ENCODE results near the gene ACTN4.
"Not testable (repeated sequence)": the region's sequence is repeated elsewhere in the genome, so short reads cannot be mapped to it uniquely, and the experiment has no call there.

Gene ACTN4

GRCh38 chr19:38734426-38735256 is 87.2 kb downstream of the ACTN4 start:
- in situ Hi-C loops (cut with HindIII; ENCODE audit: low sequenced_read_pairs), result no loop called here

DNA sequence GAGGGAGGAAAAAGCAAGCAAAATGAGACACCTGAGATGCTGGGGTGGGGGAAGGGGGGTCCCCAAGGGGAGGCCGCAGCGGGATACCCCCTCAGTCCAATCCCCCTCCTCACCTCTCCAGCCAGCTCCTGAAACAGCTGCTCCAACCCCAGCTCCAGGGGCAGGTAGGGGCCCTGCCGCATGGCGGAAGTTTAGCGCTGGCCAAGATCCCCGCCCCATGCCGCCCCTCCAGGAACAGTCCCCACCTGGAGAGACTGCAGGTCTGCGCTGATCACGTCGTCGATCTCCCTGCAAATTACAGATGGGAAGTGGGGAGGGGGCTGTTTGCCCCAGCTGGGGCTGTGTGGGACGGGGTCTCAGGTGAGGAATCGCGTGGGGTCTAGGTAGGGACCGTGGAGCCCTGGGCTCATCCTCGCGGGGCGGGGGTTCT is 87.8 kb downstream of the ACTN4 start:
- in situ Hi-C loops (cut with HindIII; ENCODE audit: low sequenced_read_pairs), result no loop called here

DNA sequence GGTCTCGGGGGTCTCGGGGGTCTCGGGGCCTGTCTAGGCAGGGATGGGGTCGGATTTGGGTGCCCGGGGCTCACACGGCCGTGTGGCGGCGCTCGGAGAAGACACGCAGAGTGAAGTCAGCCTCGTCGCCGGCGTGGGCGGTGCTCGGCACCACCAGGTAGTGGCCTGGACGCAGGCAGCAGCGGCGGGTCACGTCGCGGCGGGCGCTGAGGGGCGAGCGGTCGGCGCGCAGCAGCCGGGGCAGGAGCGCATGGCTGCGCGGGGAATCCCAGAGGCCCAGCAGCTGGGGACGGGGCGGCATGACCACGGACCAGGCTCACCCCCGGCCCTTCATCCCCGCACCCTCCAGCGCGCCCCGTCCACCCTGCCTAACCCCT is 88.6 kb downstream of the ACTN4 start:
- in situ Hi-C loops (cut with HindIII; ENCODE audit: low sequenced_read_pairs), result no loop called here

DNA sequence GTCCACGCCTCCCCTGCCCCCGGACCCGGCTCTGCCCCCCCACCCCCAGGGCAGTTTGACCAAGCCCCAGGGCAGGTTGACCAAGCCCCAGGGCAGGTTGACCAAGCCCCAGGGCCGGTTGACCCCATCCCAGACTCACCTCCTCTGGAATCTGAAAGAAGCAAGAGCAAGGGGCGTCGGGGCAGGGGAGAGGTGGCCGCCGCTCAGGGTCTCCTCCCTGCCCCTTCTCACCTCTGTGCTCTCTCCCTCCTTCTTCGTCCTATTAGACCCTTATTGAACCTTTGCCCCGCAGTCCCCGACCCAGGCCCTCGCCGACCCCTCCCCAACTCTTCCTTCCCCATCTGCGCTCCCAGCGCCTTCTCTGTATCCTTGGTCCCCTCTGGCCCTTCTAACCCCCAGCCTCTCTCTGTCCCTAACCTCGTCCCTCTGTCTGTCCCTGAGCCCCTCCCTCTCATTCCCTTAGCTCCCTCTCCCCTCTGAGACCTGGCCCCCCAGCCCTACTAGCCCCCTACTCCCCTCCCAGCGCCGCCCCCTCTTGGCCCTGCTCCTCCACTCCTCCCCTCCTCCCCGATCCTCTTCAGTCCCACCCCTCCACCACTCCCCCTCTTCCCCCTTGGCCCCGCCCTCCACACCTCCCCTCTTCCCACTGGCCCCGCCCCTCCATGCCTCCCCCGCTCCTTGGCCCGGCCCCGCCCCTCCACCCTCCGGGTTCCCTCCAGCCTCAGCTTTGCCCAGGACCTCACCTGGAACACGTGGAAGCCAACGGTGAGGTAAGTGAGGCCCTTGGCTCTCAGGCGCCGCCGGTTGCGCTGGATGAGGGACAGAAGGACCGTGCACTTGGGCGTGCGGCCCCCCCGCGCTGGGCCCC is 89.2 kb downstream of the ACTN4 start:
- in situ Hi-C loops (cut with HindIII; ENCODE audit: low sequenced_read_pairs), result no loop called here

DNA sequence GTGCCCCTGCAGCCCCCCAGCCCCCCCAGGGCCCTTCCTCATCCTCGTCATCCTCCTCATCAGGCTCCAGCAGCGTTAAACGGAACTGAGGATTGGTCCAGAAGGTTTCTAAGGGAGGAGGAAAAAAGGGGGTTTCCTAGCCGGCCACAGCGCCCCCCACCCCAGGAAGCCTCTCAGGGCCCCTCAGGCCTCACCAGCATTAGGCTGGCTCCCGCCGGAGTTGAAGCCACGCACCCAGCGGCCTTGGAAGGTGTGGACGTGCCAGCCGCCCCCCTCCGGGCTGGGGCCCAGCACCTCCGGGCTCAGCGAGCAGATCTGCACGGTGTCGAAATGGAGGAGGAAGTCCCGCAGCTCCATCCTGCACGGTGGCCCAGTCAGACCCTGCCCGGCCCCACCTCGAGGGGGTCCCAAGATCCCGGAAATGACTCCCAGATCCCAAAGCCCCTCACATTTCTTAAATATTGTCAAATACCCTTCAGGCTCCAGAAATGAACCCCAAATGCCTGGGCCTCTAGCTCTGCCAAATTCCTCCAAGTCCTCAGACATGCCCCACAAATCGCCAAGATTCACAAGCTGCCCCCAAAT is 89.9 kb downstream of the ACTN4 start:
- in situ Hi-C loops (cut with HindIII; ENCODE audit: low sequenced_read_pairs), result no loop called here

- in situ Hi-C loops (cut with HindIII; ENCODE audit: low sequenced_read_pairs), result no loop called here
Measured at GRCh38 chr19:38737921-38738737, 90.7 kb downstream of the ACTN4 start.

- in situ Hi-C loops (cut with HindIII; ENCODE audit: low sequenced_read_pairs), result no loop called here
Measured at GRCh38 chr19:38739440-38740256, 92.2 kb downstream of the ACTN4 start.

- in situ Hi-C loops (cut with HindIII; ENCODE audit: low sequenced_read_pairs), result no loop called here
Measured at GRCh38 chr19:38740257-38740592, 92.8 kb downstream of the ACTN4 start.

DNA sequence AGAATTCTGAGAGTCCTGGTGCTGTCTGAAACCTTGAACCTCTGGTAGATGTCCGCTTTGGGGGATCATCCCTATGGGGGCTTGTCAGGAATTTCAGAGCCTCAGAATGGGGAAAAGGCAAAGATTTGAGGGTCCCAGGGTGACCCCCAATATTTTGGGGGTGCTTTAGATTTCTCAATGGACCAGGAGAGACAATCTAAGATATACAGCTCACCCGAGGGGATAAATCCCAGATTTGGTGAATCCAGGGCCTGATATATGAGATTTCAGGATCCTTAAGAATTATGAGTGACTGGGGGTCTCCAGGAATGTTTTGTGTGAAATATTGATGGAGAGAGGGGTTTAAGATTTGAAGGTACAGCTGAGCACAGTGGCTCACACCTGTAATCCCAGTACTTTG is 93.5 kb downstream of the ACTN4 start:
- in situ Hi-C loops (cut with HindIII; ENCODE audit: low sequenced_read_pairs), result no loop called here

GRCh38 chr19:38741670-38742069 is 94.2 kb downstream of the ACTN4 start:
- in situ Hi-C loops (cut with HindIII; ENCODE audit: low sequenced_read_pairs), result no loop called here

DNA sequence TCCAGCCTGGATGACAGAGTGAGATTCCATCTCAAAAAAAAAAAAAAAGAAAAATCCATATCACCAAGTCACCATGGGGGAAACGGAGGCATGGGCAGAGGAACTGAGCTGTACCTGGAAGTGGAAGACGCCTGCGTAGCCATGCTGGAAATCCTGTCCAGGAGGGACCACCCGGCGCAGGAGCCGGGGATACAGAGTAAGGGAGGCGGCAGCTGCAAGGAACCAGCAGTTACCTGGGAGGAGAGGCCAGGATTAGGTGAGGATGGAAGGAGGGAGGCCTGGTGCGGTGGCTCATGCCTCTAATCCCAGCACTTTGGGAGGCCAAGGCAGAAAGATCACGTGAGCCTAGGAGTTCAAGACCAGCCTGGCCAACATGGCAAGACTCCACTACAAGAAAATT is 94.8 kb downstream of the ACTN4 start:
- in situ Hi-C loops (cut with HindIII; ENCODE audit: low sequenced_read_pairs), result no loop called here

GRCh38 chr19:38742906-38743305 is 95.5 kb downstream of the ACTN4 start:
- in situ Hi-C loops (cut with HindIII; ENCODE audit: low sequenced_read_pairs), result no loop called here

DNA sequence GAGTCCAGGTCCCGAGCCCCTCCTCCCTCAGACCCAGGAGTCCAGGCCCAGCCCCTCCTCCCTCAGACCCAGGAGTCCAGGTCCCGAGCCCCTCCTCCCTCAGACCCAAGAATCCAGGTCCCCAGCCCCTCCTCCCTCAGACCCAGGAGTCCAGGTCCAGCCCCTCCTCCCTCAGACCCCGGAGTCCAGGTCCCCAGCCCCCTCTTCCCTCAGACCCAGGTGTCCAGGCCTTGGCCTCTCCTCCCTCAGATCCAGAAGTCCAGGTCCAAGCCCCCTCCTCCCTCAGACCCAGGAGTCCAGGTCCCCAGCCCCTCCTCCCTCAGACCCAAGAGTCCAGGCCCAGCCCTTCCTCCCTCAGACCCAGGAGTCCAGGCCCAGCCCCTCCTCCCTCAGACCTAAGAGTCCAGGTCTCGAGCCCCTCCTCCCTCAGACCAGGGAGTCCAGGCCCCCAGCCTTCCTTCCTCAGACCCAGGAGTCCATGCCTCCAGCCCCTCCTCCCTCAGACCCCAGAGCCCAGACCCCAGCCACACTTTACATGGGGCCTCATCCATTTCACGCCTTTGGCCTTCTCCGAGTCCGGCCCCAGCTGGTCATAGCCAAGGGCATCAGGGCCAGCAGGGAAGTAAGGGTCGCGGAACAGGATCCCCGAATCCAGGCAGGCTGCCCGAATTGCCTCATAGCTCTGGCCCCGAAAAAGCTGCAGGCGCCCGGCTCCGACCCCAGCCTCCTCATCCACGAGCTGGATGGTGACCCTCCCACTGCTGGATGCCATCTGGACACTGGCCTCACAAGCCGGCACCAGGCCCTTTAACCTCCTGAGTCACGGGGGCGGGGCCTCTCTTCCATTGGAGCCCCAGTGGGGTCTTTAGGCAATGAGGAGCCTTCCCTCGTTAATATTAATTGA is 96.2 kb downstream of the ACTN4 start:
- in situ Hi-C loops (cut with HindIII; ENCODE audit: low sequenced_read_pairs), result no loop called here

GRCh38 chr19:38744298-38744681 is 96.8 kb downstream of the ACTN4 start, which contains the start of gene CAPN12:
TSS of gene CAPN12 (minus strand) at chr19:38744474. CDS start at chr19:38744165, 309 bp downstream.
- in situ Hi-C loops (cut with HindIII; ENCODE audit: low sequenced_read_pairs), result no loop called here

DNA sequence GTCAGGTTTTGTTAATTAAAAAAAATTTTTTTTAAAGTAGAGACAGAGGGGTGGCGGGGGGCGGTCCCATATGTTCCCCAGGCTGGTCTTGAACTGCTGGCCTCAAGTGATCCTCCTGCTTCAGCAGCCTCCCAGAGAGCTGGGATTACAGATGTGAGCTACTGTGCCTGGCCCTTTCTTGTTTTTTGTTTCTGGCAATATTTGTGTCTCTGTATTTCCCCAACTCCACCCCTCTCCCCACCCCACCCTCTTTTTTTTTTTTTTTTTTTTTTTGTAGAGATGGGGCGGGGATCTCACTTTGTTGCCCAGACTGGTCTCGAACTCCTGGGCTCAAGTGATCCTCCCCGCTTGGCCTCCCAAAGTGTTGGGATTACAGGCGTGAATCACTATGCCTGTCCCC is 97.4 kb downstream of the ACTN4 start:
- in situ Hi-C loops (cut with HindIII; ENCODE audit: low sequenced_read_pairs), result no loop called here

DNA sequence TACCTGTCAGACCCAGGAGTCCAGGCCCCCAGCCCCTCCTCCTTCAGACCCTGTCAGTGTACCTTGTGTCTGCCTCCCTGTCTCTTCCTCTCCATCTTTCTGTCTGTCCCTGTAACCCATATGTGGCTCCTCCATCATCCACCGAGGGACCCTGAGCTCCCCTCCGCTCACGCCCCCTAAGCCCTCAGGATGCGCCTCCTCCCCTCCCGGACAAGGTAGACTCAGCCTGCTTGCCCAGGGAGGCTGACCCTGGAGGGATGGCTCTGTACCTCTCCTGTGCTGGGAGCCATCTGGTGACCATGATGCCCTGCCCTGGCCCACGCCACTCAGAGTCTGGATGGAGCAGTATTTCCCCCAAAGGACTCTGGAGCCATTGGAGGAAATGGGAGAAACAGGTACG is 97.9 kb downstream of the ACTN4 start:
- in situ Hi-C loops (cut with HindIII; ENCODE audit: low sequenced_read_pairs), result no loop called here

DNA sequence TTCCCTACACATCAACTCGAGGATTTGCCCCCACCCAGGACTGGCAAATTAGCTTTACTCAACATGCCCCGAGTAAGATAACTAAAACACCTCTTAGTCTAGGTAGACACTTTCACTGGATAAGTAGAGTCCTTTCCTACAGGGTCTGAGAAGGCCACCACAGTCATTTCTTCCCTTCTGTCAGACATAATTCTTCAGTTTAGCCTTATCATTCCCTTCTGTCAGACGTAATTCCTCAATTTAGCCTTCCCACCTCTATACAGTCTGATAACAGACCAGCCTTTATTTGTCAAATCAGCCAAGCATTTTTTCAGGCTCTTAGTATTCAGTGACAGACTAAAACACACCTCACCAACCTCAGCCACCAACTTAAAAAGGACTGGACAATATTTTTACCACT is 106.3 kb downstream of the ACTN4 start:
- in situ Hi-C loops (cut with HindIII; ENCODE audit: low sequenced_read_pairs), result not testable (repeated sequence)

DNA sequence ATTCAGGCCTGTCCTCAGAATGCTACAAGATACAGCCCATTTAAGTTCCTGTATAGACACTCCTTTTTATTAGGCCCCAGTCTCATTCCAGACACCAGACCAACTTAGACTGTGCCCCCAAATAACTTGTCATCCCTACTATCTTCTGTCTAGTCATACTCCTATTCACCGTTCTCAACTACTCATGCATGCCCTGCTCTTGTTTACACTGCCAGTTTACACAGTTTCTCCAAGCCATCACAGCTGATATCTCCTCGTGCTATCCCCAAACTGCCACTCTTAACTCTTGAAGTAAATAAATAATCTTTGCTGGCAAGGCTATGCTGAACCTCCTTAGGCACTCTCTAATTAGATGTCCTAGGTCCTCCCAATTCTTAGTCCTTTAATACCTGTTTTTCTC is 106.7 kb downstream of the ACTN4 start:
- in situ Hi-C loops (cut with HindIII; ENCODE audit: low sequenced_read_pairs), result not testable (repeated sequence)

DNA sequence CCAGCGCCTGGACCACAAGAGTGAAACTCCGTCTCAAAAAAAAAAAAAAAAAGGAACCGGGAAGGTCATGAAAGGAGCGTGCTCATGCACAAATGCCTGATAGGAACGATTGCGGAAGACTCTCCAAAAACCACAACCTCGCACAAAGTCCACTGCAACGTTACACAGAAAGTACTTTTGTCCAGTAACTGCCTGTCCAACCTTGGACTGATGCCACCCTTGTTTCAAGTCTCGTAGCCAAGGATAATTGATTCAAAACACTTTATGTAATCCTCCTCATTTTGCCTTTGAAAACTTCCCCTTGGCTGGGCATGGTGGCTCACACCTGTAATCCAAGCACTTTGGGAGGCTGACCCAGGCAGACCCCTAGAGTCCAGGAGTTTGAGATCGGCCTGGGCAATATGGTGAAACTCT is 112.1 kb downstream of the ACTN4 start:
- in situ Hi-C loops (cut with HindIII; ENCODE audit: low sequenced_read_pairs), result no loop called here

Data from DLD1 (cell line).